Embryonic facial prominence (tissue), 1 donor: ENCODE data around the gene RASGRF2.
"Not testable (repeated sequence)": the region's sequence is repeated elsewhere in the genome, so short reads cannot be mapped to it uniquely, and the experiment has no call there.

ENCODE experiments used
- DNase-seq: peaks from one replicate; pipeline ENCODE4 v3.0.0-alpha.2; 2016; ENCODE audit errors: extremely low spot score

RASGRF2 gene

GRCh38 chr5:81020478-81021167 lies 60.5 kb downstream of the RASGRF2 start:
- no peak for DNase-seq

- no peak for DNase-seq
Observed at GRCh38 chr5:81021486-81021885, 61.3 kb downstream of the RASGRF2 start.

GRCh38 chr5:81021951-81022687 lies 62.0 kb downstream of the RASGRF2 start:
- no peak for DNase-seq

- no peak for DNase-seq
Observed at GRCh38 chr5:81022688-81023084, 62.5 kb downstream of the RASGRF2 start.

GRCh38 chr5:81023261-81023970 lies 63.3 kb downstream of the RASGRF2 start:
- DNase-seq = no peak

- DNase-seq = no peak
Observed at GRCh38 chr5:81027481-81028058, 67.4 kb downstream of the RASGRF2 start.

- DNase-seq = not testable (repeated sequence)
Observed at GRCh38 chr5:81028888-81029287, 68.7 kb downstream of the RASGRF2 start.

GRCh38 chr5:81029736-81030135 lies 69.6 kb downstream of the RASGRF2 start:
- DNase-seq = not testable (repeated sequence)

GRCh38 chr5:81030236-81031034 lies 70.3 kb downstream of the RASGRF2 start:
- not testable (repeated sequence) for DNase-seq

- no peak for DNase-seq
Observed at GRCh38 chr5:81035522-81035921, 75.4 kb downstream of the RASGRF2 start.

GRCh38 chr5:81038495-81038894 lies 78.3 kb downstream of the RASGRF2 start:
- DNase-seq = no peak

GRCh38 chr5:81044868-81045267 lies 84.7 kb downstream of the RASGRF2 start:
- DNase-seq = no peak

GRCh38 chr5:81045389-81045807 lies 85.2 kb downstream of the RASGRF2 start:
- DNase-seq = no peak

- DNase-seq = no peak
Observed at GRCh38 chr5:81046041-81046440, 85.9 kb downstream of the RASGRF2 start.

GRCh38 chr5:81052325-81052724 lies 92.2 kb downstream of the RASGRF2 start:
- DNase-seq = no peak

- not testable (repeated sequence) for DNase-seq
Observed at GRCh38 chr5:81053282-81053681, 93.1 kb downstream of the RASGRF2 start.

- DNase-seq = peak; percentile 9
Observed at GRCh38 chr5:81058121-81058520, 98.0 kb downstream of the RASGRF2 start.

GRCh38 chr5:81065492-81065891 lies 105.3 kb downstream of the RASGRF2 start:
- no peak for DNase-seq

GRCh38 chr5:81066102-81066501 lies 105.9 kb downstream of the RASGRF2 start:
- no peak for DNase-seq

- no peak for DNase-seq
Observed at GRCh38 chr5:81067406-81067805, 107.2 kb downstream of the RASGRF2 start.

GRCh38 chr5:81068063-81068462 lies 107.9 kb downstream of the RASGRF2 start:
- DNase-seq = no peak
